Activated naive CD4-positive, alpha-beta T cell treated with anti-CD3 and anti-CD28 coated beads, Interleukin-2, amount 50 U/mL, for 16 hours (primary cell): ENCODE results near the gene RTP1.
"Not testable (repeated sequence)": the region's sequence is repeated elsewhere in the genome, so short reads cannot be mapped to it uniquely, and the experiment has no call there.

Source experiments
- DNase-seq: peaks from one replicate; pipeline ENCODE4 v3.0.0-alpha.2; 2020

The RTP1 gene

GRCh38 chr3:187197335-187197649, at the start of gene RTP1:
Gene RTP1 (plus strand): TSS chr3:187197486. CDS start chr3:187197516, 30 bp downstream.
- no peak for DNase-seq

GRCh38 chr3:187150186-187150585, 47.1 kb upstream of the RTP1 start:
- no peak for DNase-seq

- DNase-seq = peak; percentile 68
These were observed 46.7 kb upstream of the RTP1 start for GRCh38 chr3:187150599-187150998.

- DNase-seq = no peak
These were observed 35.7 kb upstream of the RTP1 start for GRCh38 chr3:187161556-187161955.

- DNase-seq = no peak
These were observed 34.9 kb upstream of the RTP1 start for GRCh38 chr3:187162265-187162953.

- no peak for DNase-seq
These were observed 32.1 kb upstream of the RTP1 start for GRCh38 chr3:187165144-187165543.

- DNase-seq = no peak
These were observed 30.5 kb upstream of the RTP1 start for GRCh38 chr3:187166750-187167149.

GRCh38 chr3:187167777-187168176, 29.5 kb upstream of the RTP1 start:
- DNase-seq = no peak

- DNase-seq = no peak
These were observed 27.9 kb upstream of the RTP1 start for GRCh38 chr3:187169231-187169960.

- not testable (repeated sequence) for DNase-seq
These were observed 26.4 kb upstream of the RTP1 start for GRCh38 chr3:187170911-187171310.

GRCh38 chr3:187172929-187173328, 24.4 kb upstream of the RTP1 start:
- no peak for DNase-seq

GRCh38 chr3:187181454-187182170, 15.7 kb upstream of the RTP1 start:
- DNase-seq = no peak

GRCh38 chr3:187183210-187183862, 13.9 kb upstream of the RTP1 start:
- no peak for DNase-seq

GRCh38 chr3:187183903-187184302, 13.4 kb upstream of the RTP1 start:
- DNase-seq = no peak

- no peak for DNase-seq
These were observed 11.5 kb upstream of the RTP1 start for GRCh38 chr3:187185759-187186158.

GRCh38 chr3:187186375-187186774, 10.9 kb upstream of the RTP1 start:
- DNase-seq = no peak

GRCh38 chr3:187186801-187187421, 10.4 kb upstream of the RTP1 start:
- DNase-seq = no peak

GRCh38 chr3:187188931-187189330, 8.4 kb upstream of the RTP1 start:
- no peak for DNase-seq

- no peak for DNase-seq
These were observed 6.0 kb upstream of the RTP1 start for GRCh38 chr3:187191271-187191670.

GRCh38 chr3:187193181-187193580, 4.1 kb upstream of the RTP1 start:
- DNase-seq = no peak

- no peak for DNase-seq
These were observed 532 bp upstream of the RTP1 start for GRCh38 chr3:187196573-187197334.

GRCh38 chr3:187198490-187198889, 1.2 kb downstream of the RTP1 start:
- no peak for DNase-seq
